NCI-H2196 (cell line): ENCODE measurements around the gene ZNF609.

ENCODE experiments used
- DNase-seq: peaks from one replicate; lab custom pipeline; 2025; ENCODE audit not compliant: unreplicated experiment; lab: John Stamatoyannopoulos, UW

Gene ZNF609

GRCh38 chr15:64502551-64502950 lies 42.2 kb downstream of the ZNF609 start:
- no peak for DNase-seq

GRCh38 chr15:64503197-64503596 lies 42.8 kb downstream of the ZNF609 start:
- no peak for DNase-seq

- no peak for DNase-seq
Measured at GRCh38 chr15:64503640-64504039, 43.3 kb downstream of the ZNF609 start.

- peak; percentile 45 for DNase-seq
Measured at GRCh38 chr15:64507293-64507802, 47.0 kb downstream of the ZNF609 start.

GRCh38 chr15:64507845-64508244 lies 47.5 kb downstream of the ZNF609 start:
- no peak for DNase-seq

- DNase-seq, result no peak
Measured at GRCh38 chr15:64513823-64514222, 53.4 kb downstream of the ZNF609 start.

GRCh38 chr15:64515196-64515595 lies 54.8 kb downstream of the ZNF609 start:
- DNase-seq, result no peak

GRCh38 chr15:64515825-64516224 lies 55.4 kb downstream of the ZNF609 start:
- DNase-seq, result no peak

GRCh38 chr15:64519897-64520296 lies 59.5 kb downstream of the ZNF609 start:
- no peak for DNase-seq

GRCh38 chr15:64521201-64521600 lies 60.8 kb downstream of the ZNF609 start:
- no peak for DNase-seq

- peak; percentile 11 for DNase-seq
Measured at GRCh38 chr15:64521726-64522164, 61.4 kb downstream of the ZNF609 start.

GRCh38 chr15:64522226-64522823 lies 61.9 kb downstream of the ZNF609 start:
- DNase-seq, result no peak

- DNase-seq, result no peak
Measured at GRCh38 chr15:64523240-64523639, 62.9 kb downstream of the ZNF609 start.

GRCh38 chr15:64524778-64525177 lies 64.4 kb downstream of the ZNF609 start:
- no peak for DNase-seq

GRCh38 chr15:64525828-64526530 lies 65.6 kb downstream of the ZNF609 start:
- no peak for DNase-seq

- no peak for DNase-seq
Measured at GRCh38 chr15:64527263-64527984, 67.0 kb downstream of the ZNF609 start.

GRCh38 chr15:64528871-64529270 lies 68.5 kb downstream of the ZNF609 start:
- no peak for DNase-seq

GRCh38 chr15:64530472-64530871 lies 70.1 kb downstream of the ZNF609 start:
- no peak for DNase-seq

- DNase-seq, result no peak
Measured at GRCh38 chr15:64530918-64531317, 70.5 kb downstream of the ZNF609 start.

- DNase-seq, result no peak
Measured at GRCh38 chr15:64532521-64533315, 72.3 kb downstream of the ZNF609 start.
